Adrenal gland (tissue), 5 donors: ENCODE measurements around the gene LOXHD1.

Experiments
- CTCF ChIP-seq, 6 experiments: fragments of 450-650 bp in 4 of 6; fragments of 200-600 bp in 2 of 6; sonication (generic) in 1 of 6; IDR thresholded peaks; 1 replicate in 5 of 6; 2 replicates in 1 of 6; pipeline versions ENCODE4 v1.5.1 to v1.8.0; 2016 to 2021; ENCODE audit warnings: antibody characterized with exemption in 6 of 6, mild to moderate bottlenecking in 2 of 6, moderate library complexity in 1 of 6
- POLR2A ChIP-seq, 2 donors: fragments of 450-650 bp; IDR thresholded peaks; one replicate each; pipeline ENCODE4 v1.6.1; 2017; ENCODE audit warnings: antibody characterized with exemption in 2 of 2, mild to moderate bottlenecking in 2 of 2, moderate library complexity in 1 of 2
- donor health status: DM: no; HTN: no; CAD: no.

GRCh38 chr18:46639386-46639785 lies 17.6 kb downstream of the LOXHD1 start:
- TF ChIP-seq POLR2A (IDR thresholded peaks at IDR 0.05) (no peak), CTCF (IDR thresholded peaks at IDR 0.05) (no peak)
